MM.1S (cell line): ENCODE measurements around the gene TMEM79.

Experiments used
- EZH2 ChIP-seq: fragments of 300-600 bp; sonication (generic); optimal IDR thresholded peaks from 2 replicates; pipeline ENCODE3; 2017; ENCODE audit warnings: low read depth, mild to moderate bottlenecking, antibody characterized with exemption, low read length, mixed read lengths
- TF ChIP-seq, protein P1 (sequence below): fragments of 300-600 bp; sonication (generic); IDR thresholded peaks from 2 replicates; pipeline ENCODE4 v1.5.1; 2016; ENCODE audit warnings: antibody characterized with exemption, low read length, mixed read lengths

DNA sequence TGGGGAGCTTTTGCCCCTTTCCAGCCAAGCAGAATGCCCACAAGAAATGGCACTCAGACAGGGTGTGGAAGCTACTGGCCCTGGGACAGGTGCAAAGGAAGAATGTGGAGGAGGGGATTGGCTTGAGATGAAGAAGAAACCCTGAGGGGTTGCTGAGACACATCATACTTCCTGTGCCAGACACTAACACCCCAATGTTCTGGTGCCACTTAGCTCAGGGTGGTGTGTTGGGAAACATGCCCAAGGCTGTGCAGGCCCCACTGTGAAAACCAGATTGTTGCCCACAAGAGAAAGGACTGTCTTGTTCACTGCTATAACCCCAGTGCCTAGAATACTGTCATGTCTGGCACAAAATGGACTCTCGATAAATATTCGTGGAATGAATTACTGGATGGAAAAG, 26.4 kb upstream of the TMEM79 start:
- TF ChIP-seq, protein P1, sequence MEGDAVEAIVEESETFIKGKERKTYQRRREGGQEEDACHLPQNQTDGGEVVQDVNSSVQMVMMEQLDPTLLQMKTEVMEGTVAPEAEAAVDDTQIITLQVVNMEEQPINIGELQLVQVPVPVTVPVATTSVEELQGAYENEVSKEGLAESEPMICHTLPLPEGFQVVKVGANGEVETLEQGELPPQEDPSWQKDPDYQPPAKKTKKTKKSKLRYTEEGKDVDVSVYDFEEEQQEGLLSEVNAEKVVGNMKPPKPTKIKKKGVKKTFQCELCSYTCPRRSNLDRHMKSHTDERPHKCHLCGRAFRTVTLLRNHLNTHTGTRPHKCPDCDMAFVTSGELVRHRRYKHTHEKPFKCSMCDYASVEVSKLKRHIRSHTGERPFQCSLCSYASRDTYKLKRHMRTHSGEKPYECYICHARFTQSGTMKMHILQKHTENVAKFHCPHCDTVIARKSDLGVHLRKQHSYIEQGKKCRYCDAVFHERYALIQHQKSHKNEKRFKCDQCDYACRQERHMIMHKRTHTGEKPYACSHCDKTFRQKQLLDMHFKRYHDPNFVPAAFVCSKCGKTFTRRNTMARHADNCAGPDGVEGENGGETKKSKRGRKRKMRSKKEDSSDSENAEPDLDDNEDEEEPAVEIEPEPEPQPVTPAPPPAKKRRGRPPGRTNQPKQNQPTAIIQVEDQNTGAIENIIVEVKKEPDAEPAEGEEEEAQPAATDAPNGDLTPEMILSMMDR, result no peak
- TF ChIP-seq EZH2, result no peak
